Muscle of leg (tissue), 11 donors: ENCODE data around the gene ZNF26. TPM values are rescaled to one million over a fixed set of nuclear protein-coding genes. Genes with fewer than 3 reads are reported as not detected.
"Not testable (repeated sequence)": the region's sequence is repeated elsewhere in the genome, so short reads cannot be mapped to it uniquely, and the experiment has no call there.

Experiments used
- DNase-seq: peaks from one replicate; pipeline ENCODE4 v3.0.0; 2013
- H3K27ac ChIP-seq: one replicate; pipeline ENCODE4 v1.5.1; 2013; ENCODE audit warnings: mild to moderate bottlenecking, low read length, control low read depth
- H3K27me3 ChIP-seq: one replicate; pipeline ENCODE4 v1.6.1; 2013; ENCODE audit warnings: low read length; ENCODE audit not compliant: control insufficient read depth, insufficient read depth
- H3K36me3 ChIP-seq: one replicate; pipeline ENCODE4 v1.6.1; 2013; ENCODE audit warnings: low read length; ENCODE audit not compliant: control insufficient read depth, insufficient read depth
- H3K4me1 ChIP-seq: one replicate; pipeline ENCODE4 v1.6.1; 2013; ENCODE audit warnings: low read length; ENCODE audit not compliant: control insufficient read depth, insufficient read depth
- H3K4me3 ChIP-seq: one replicate; pipeline ENCODE4 v1.5.1; 2013; ENCODE audit warnings: low read length, control low read depth
- H3K9me3 ChIP-seq: replicated peaks from 2 replicates; pipeline ENCODE4 v1.6.1; 2013; ENCODE audit warnings: low read depth, low read length; ENCODE audit not compliant: control insufficient read depth
- WGBS: methylation state at CpG from one replicate; pipeline ENCODE4 v1.1.5; 2013; ENCODE audit warnings: missing lambda C conversion rate; ENCODE audit not compliant: insufficient coverage; 5-methylcytosine and 5-hydroxymethylcytosine counted together
- polyA plus RNA-seq, 8 donors: library from polyadenylated mRNA; unstranded; fragments of 120-200 nt; gene quantifications; one replicate each; pipeline versions ENCODE4 v1.2.1 to v1.2.3, GENCODE V29; 2013; ENCODE audit warnings: inconsistent platforms in 1 of 8, low replicate concordance in 1 of 8; ENCODE audit not compliant: insufficient read length in 8 of 8, insufficient read depth in 1 of 8
- total RNA-seq: library from RNA; stranded (reverse); fragments of 120-200 nt; gene quantifications from one replicate; pipeline ENCODE4 v1.2.4, GENCODE V29; 2013

ZNF26 gene
- total and polyA plus RNA-seq, 9 donors: 6.6 to 10.5 (median 7.8) TPM

GRCh38 chr12:132955094-132956010, 30.8 kb upstream of the ZNF26 start:
- H3K9me3 ChIP-seq: peaks cover 39% of the 10 kb centered on the region
- H3K36me3 ChIP-seq: no peaks in the 10 kb centered on the region
- DNase-seq: peak; percentile 74
- H3K4me1 ChIP-seq: peaks cover 17% of the 10 kb centered on the region
- WGBS: 6% methylated on average over 29 of the region's 39 CpGs
- peak overlapping the region; percentile 84 for H3K4me3 ChIP-seq
- no peaks in the 10 kb centered on the region for H3K27me3 ChIP-seq
- peak overlapping the region; percentile 97 for H3K27ac ChIP-seq

- Histone ChIP-seq H3K4me1 (peaks cover 17% of the 10 kb centered on the region), H3K36me3 (no peaks in the 10 kb centered on the region), H3K4me3 (peak within 1 kb of the TSS; percentile 84), H3K9me3 (peaks cover 37% of the 10 kb centered on the region), H3K27me3 (no peaks in the 10 kb centered on the region), H3K27ac (peak within 1 kb of the TSS; percentile 97)
- WGBS: 1% methylated on average over 57 of the region's 67 CpGs
- DNase-seq: peak; percentile 98
These were observed 30.0 kb upstream of the ZNF26 start, which contains the start of gene ZNF605 for GRCh38 chr12:132956011-132956788. Gene ZNF605, minus strand, starts transcription at chr12:132956306. Its CDS starts 10,671 bp downstream, at chr12:132945635.

GRCh38 chr12:132961790-132962189, 24.4 kb upstream of the ZNF26 start:
- not testable (repeated sequence) for H3K36me3 ChIP-seq, H3K4me1 ChIP-seq, H3K4me3 ChIP-seq, DNase-seq, H3K27ac ChIP-seq, H3K27me3 ChIP-seq
- H3K9me3 ChIP-seq: peaks cover 40% of the 10 kb centered on the region
- 92% methylated on average over 5 of the region's 14 CpGs for WGBS

- DNase-seq, H3K4me1 ChIP-seq, H3K27ac ChIP-seq, H3K27me3 ChIP-seq, H3K36me3 ChIP-seq, H3K4me3 ChIP-seq: not testable (repeated sequence)
- 51% methylated on average over 7 of the region's 10 CpGs for WGBS
- H3K9me3 ChIP-seq: peaks cover 54% of the 10 kb centered on the region
These were observed 22.2 kb upstream of the ZNF26 start for GRCh38 chr12:132963947-132964346.

- Histone ChIP-seq H3K36me3 (peaks cover 8% of the 10 kb centered on the region), H3K27me3 (no peaks in the 10 kb centered on the region), H3K9me3 (peaks cover 49% of the 10 kb centered on the region), H3K4me3 (no peak overlapping the region), H3K27ac (no peak overlapping the region), H3K4me1 (no peaks in the 10 kb centered on the region)
- DNase-seq: no peak
- 97% methylated on average over 6 of the region's 12 CpGs for WGBS
These were observed 20.4 kb upstream of the ZNF26 start for GRCh38 chr12:132965796-132966195.

GRCh38 chr12:132966676-132967415, 19.3 kb upstream of the ZNF26 start:
- peaks cover 45% of the 10 kb centered on the region for H3K9me3 ChIP-seq
- 92% methylated on average over 9 of the region's 12 CpGs for WGBS
- H3K27ac ChIP-seq: no peak overlapping the region
- H3K4me3 ChIP-seq: no peak overlapping the region
- H3K27me3 ChIP-seq: no peaks in the 10 kb centered on the region
- DNase-seq: no peak
- no peaks in the 10 kb centered on the region for H3K4me1 ChIP-seq
- peaks cover 8% of the 10 kb centered on the region for H3K36me3 ChIP-seq

GRCh38 chr12:132967736-132968135, 18.4 kb upstream of the ZNF26 start:
- H3K9me3 ChIP-seq: peaks cover 46% of the 10 kb centered on the region
- 89% methylated on average over 21 of the region's 21 CpGs for WGBS

GRCh38 chr12:132972374-132972773, 13.8 kb upstream of the ZNF26 start:
- WGBS: no CpG with 5 or more reads among the region's 1 CpG
- DNase-seq: no peak
- no peak overlapping the region for H3K4me3 ChIP-seq
- H3K27me3 ChIP-seq: no peaks in the 10 kb centered on the region
- H3K27ac ChIP-seq: no peak overlapping the region
- no peaks in the 10 kb centered on the region for H3K4me1 ChIP-seq
- no peaks in the 10 kb centered on the region for H3K36me3 ChIP-seq
- peaks cover 38% of the 10 kb centered on the region for H3K9me3 ChIP-seq

More at GRCh38 chr12:132967736-132968135, 18.4 kb upstream of the ZNF26 start:
- no peak overlapping the region for H3K4me3 ChIP-seq
- DNase-seq: no peak
- no peak overlapping the region for H3K27ac ChIP-seq
- no peaks in the 10 kb centered on the region for H3K27me3 ChIP-seq
- H3K4me1 ChIP-seq: no peaks in the 10 kb centered on the region
- peaks cover 8% of the 10 kb centered on the region for H3K36me3 ChIP-seq

- H3K36me3 ChIP-seq, H3K4me3 ChIP-seq, H3K4me1 ChIP-seq, H3K27me3 ChIP-seq, DNase-seq, H3K27ac ChIP-seq: not testable (repeated sequence)
- H3K9me3 ChIP-seq: peaks cover 30% of the 10 kb centered on the region
- WGBS: 19% methylated on average over 5 of the region's 13 CpGs
These were observed 9.3 kb upstream of the ZNF26 start for GRCh38 chr12:132976870-132977269.
